NCI-H748 treated with DMSO at 0.1 percent for 48 hours (cell line): ENCODE results near the gene NR3C2.
"Not testable (repeated sequence)": the region's sequence is repeated elsewhere in the genome, so short reads cannot be mapped to it uniquely, and the experiment has no call there.

Experiments
- DNase-seq: peaks from one replicate; lab custom pipeline; 2025; lab: John Stamatoyannopoulos, UW

Gene NR3C2

GRCh38 chr4:148164557-148164956, 277.7 kb downstream of the NR3C2 start:
- DNase-seq = no peak

GRCh38 chr4:148162991-148163390, 279.2 kb downstream of the NR3C2 start:
- no peak for DNase-seq

GRCh38 chr4:148162519-148162918, 279.7 kb downstream of the NR3C2 start:
- DNase-seq = no peak

- no peak for DNase-seq
Observed at GRCh38 chr4:148161601-148162000, 280.6 kb downstream of the NR3C2 start.

- no peak for DNase-seq
Observed at GRCh38 chr4:148159793-148160192, 282.4 kb downstream of the NR3C2 start.

- DNase-seq = no peak
Observed at GRCh38 chr4:148154769-148155168, 287.4 kb downstream of the NR3C2 start.

GRCh38 chr4:148152868-148153625, 289.2 kb downstream of the NR3C2 start:
- no peak for DNase-seq

GRCh38 chr4:148151806-148152205, 290.4 kb downstream of the NR3C2 start:
- no peak for DNase-seq

- no peak for DNase-seq
Observed at GRCh38 chr4:148145475-148145874, 296.7 kb downstream of the NR3C2 start.

GRCh38 chr4:148143174-148143573, 299.0 kb downstream of the NR3C2 start:
- no peak for DNase-seq

- no peak for DNase-seq
Observed at GRCh38 chr4:148141501-148141900, 300.7 kb downstream of the NR3C2 start.

- DNase-seq = no peak
Observed at GRCh38 chr4:148126825-148127224, 315.4 kb downstream of the NR3C2 start.

GRCh38 chr4:148124512-148124911, 317.7 kb downstream of the NR3C2 start:
- no peak for DNase-seq

- DNase-seq = not testable (repeated sequence)
Observed at GRCh38 chr4:148123161-148123560, 319.1 kb downstream of the NR3C2 start.

- DNase-seq = no peak
Observed at GRCh38 chr4:148120216-148120615, 322.0 kb downstream of the NR3C2 start.

GRCh38 chr4:148118633-148119032, 323.6 kb downstream of the NR3C2 start:
- DNase-seq = no peak

GRCh38 chr4:148118179-148118578, 324.0 kb downstream of the NR3C2 start:
- DNase-seq = no peak

GRCh38 chr4:148116969-148117368, 325.2 kb downstream of the NR3C2 start:
- DNase-seq = no peak

GRCh38 chr4:148116264-148116663, 325.9 kb downstream of the NR3C2 start:
- no peak for DNase-seq

GRCh38 chr4:148114436-148114835, 327.8 kb downstream of the NR3C2 start:
- DNase-seq = no peak

GRCh38 chr4:148112231-148112982, 329.8 kb downstream of the NR3C2 start:
- no peak for DNase-seq

GRCh38 chr4:148110169-148110568, 332.0 kb downstream of the NR3C2 start:
- no peak for DNase-seq

GRCh38 chr4:148109216-148109615, 333.0 kb downstream of the NR3C2 start:
- no peak for DNase-seq
